Stimulated activated CD8-positive, alpha-beta memory T cell treated with anti-CD3 and anti-CD28 coated beads, Interleukin-15, amount 100 ng/mL, for 1 hour (primary cell): ENCODE data around the gene OLFM2.
"Not testable (repeated sequence)": the region's sequence is repeated elsewhere in the genome, so short reads cannot be mapped to it uniquely, and the experiment has no call there.

Experiments used
- DNase-seq: peaks from one replicate; pipeline ENCODE4 v3.0.0-alpha.2; 2020; ENCODE audit warnings: low read depth

The OLFM2 gene

DNA sequence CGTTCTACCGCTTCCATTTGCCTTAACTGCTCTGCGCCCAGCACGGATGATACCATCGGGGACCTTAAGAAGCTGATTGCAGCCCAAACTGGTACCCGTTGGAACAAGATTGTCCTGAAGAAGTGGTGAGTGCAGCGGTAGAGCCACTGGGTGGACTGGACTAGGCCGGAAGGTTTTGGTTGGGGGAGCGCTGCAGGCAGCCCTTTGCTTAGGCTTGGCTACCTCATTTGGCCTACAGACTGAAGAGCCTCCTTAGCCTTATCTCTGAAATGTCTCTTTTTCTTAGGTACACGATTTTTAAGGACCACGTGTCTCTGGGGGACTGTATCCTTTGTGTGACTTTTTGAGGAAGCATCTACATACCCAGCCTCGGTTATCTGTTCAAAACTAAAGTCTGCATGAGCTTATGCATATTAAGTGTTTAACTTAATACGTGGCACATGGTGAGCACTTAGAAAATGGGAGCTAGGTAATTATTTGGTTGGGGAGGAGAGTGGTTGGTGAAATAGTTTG is 107.7 kb downstream of the OLFM2 start:
- DNase-seq = no peak

DNA sequence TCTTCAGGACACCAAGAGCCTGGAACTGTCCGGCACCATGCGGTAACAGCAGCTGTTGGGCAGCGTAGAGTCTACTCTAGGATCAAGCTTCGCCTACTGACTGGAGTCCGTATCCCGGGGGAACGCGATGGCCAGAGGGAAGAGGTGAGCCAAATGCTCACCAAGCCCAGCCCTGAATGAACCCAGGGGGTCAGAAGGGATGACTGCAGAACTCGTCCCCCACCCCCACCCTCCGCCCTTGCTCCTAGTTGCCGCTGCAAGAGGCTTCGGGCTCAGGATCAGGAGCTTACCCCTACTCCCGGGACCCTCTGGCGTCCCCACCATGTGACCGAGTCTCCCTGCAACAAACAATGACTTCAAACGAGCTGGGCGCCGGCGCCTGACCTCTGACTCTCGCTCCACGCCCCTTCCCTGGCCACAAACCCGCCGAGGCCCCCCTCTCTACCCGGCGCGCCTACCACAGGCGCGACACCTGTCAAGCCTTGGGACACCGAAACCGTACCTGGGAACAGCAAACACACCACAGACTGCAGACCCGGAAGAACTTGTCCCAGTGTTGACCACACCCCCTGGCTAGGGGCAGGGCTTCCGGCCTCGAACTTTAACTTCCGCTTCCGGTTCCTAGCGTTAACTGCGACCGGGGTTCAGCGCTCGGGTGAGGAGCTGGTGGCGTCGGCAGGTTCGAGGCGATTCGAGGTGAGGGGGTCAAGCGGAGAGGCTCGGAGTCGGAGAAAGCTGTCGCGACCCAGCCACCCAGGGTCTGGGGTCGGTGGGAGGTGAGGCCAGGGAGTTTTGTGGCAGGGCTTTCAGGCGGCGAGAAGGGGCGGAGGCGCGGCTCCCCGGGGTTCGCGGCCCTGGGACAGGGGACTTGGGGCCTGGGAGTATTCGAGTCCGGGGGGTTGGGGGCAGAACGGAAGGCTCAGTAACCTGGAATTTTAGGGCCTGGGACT is 108.8 kb downstream of the OLFM2 start, which contains the start of gene UBL5:
Gene UBL5, plus strand, starts transcription at position 630 of the 950 bp plus-strand sequence. CDS start 420 bp downstream, outside the sequence.
- DNase-seq = peak; percentile 83

DNA sequence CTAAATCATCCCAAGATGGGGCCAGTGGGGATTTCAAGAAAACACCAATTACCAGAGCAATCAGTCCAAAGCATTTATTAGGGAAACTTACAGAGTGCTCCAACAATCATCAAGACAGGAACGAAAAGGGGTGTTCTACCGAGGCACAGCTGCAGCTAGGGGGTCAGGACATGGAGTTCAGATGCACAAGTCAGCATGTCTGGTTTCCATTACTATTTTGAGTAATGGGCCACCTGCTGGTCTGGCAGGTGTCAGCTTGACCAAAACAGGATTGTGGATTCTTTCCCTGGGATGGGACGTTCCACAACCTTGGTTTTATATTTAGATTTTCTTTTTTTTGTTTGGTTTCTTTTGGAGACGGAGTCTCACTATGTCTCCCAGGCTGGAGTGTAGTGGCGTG is 112.5 kb downstream of the OLFM2 start:
- DNase-seq = no peak

DNA sequence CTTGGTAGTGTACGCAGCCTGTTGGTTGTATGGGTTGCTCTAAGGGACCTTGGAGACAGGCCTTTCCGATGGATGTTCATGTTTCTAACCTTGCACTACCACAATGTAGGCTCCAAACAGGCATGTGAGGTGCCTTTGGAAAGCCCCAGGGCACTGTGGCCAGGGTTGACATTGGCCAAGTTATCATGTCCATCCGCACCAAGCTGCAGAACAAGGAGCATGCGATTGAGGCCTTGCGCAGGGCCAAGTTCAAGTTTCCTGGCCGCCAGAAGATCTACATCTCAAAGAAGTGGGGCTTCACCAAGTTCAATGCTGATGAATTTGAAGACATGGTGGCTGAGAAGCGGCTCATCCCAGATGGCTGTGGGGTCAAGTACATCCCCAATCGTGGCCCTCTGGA is 116.3 kb downstream of the OLFM2 start:
- not testable (repeated sequence) for DNase-seq

DNA sequence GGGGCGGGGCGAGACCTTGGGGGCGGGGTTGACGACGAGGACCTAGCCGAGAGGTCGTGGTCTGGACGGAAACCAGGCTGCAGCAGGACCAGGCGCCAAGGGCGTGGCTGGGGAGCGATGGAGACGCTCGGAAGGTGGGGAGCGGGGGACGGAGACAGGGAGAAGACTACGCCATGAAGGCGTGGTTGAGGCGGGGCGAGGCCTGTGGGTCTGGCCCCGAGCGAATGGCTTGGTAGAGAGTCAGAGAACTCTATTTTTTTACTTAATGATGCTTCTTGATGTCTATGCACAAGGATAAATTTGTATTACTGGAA is 116.8 kb downstream of the OLFM2 start:
- DNase-seq = no peak

DNA sequence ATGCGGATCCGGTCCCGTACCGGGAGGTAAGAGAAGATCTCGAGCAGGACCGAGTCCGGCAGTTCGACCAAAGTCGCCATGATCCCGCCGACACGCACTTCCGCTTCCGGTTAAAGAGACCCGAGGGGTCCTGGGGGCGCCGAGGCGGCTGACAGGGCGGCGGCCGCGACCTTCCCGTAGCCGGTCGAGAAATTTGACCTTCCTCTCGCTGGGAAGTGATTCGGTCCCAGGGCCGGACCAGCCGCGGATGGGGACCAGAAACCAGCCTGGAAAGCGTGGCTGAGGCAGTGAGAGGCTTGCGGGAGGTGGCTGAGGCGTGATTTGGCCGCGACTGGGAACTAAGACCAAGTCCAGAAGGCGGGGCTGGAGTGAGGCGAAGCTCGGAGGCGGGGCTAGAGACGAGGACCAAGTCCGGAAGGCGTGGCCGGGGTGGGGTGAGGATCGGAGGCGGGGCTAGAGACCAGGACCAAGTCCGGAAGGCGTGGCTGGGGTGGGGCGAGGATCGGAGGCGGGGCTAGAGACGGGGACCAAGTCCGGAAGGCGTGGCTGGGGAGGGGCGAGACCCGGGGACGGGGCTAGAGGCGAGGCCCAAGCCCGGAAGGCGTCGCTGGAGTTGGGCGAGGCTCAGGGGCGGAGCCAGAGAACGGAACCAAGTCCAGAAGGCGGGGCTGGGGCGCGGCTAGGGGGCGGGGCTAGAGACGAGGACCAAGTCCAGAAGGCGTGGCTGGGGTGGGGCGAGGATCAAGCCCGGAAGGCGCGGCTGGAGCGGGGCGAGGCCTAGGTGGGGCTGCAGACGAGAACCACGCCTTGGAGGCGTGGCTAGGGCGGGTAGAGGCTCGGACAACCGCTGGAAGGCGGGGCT is 117.3 kb downstream of the OLFM2 start, which contains the start of gene FBXL12:
Gene FBXL12, minus strand, starts transcription at position 346 of the 862 bp plus-strand sequence. Its CDS starts 266 bp downstream, at position 80.
- peak; percentile 100 for DNase-seq

DNA sequence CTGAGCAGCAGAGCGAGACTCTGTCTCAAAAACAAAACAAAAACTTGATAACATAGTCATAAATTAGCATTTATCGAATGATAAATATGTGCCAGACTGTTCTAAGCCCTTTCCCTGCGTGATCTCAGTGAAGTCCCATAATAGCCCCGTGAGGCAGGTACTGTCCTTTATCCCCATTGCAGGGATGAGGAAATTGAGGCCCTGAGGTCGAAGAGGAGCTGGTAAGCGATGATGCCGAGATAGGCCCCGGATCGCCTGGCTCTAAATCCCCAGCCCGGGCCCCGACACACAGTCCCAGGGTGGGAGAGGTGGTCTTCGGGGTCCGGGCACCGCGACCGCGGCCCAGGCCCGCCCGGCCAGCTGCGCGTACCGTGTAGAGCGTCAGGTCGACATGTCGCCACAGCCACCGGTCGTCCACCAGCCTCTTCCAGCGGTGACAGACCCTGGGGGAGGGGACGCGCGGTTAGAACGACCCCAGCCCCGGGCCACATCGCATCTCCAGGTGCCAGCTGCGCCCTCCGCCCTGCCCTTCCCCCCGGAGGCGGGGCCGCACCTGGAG is 118.1 kb downstream of the OLFM2 start:
- no peak for DNase-seq

DNA sequence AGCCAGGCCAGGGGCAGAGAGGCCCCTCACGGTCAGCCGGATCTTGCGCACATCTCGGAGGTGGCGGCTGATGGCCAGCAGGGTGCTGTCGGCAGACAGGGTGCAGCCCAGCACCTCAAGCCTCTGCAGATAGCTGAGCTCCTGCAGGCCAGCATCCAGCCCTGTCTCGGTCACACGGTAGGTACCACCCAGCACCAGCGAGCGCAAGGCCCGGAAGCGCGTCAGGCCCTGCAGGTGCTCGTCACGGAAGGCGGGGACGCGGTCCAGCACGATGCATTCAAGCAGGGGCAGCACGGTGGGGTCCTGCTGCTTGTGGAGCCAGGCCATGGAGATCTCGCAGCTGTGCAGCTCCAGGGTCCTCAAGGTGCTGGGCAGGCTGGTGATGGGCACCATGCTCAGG is 125.2 kb downstream of the OLFM2 start:
- no peak for DNase-seq

DNA sequence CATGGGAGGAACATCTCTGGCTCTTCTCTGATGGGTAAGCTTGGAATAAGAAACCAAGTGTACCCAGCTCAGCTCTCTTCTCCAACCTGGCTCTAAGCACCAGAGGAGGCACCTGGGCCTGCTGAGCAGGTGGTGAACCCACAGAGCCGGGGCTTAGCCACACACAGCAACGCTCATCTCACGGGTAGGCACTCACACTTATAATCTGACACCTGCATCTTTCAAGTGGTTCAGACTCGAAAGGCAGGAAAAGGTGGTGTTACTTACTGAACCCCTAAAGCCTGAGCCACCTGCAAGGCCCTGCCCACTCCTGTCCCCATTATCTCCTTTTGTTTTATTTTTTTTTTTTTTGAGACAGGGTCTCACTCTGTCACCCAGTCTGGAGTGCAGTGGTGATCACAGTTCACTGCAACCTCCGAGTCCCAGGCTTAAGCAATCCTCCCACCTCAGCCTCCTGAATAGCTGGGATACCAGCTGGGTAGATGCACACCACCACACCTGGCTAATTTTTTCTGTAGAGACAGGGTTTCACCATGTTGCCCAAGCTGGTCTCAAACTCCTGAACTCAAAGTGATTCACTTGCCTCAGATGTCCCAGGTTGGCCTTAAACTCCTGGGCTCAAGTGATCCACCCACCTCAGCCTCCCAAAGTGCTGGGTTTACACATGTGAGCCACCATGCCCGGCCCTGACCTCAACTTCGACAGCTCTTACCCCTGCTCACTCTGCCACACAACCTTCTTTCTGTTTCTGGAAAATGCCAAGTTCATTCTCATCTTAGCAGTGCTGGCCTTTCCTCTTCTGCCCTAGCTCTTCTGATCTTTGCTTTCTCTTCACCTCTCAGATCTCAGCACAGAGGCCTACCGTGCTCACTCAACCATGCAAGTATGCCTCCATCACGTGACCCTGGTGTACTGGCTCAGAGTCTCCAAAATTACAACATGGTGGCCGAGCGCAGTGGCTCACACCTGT is 127.2 kb downstream of the OLFM2 start:
- DNase-seq = no peak

DNA sequence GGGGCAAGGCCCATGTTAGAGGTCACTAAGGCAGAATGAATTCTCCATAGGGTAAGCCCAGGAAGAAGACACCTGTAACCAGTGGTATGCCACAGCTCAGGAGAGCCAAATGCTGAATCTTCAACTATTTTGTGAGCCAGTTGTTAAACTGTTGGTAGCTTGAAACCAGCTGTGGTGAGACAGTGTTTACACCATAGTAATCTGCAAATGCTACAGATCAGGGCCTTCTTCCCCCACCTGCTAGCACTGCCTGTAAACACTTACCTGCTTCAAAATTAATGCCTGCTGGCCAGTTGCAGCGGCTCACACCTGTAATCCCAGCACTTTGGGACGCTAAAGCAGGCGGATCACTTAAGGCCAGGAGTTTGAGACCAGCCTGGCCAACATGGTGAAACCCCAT is 129.5 kb downstream of the OLFM2 start:
- DNase-seq = no peak
